Measurements from ENCODE around the gene RLIM. TPM values are rescaled to one million over a fixed set of nuclear protein-coding genes. Genes with fewer than 3 reads are reported as not detected.

The RLIM gene
- total RNA-seq, 1 experiment from 2014 or later: 36.4 TPM

GRCh38 chrX:74540635-74541249 is 73.7 kb downstream of the RLIM start (continued):
- TF ChIP-seq, protein P1, sequence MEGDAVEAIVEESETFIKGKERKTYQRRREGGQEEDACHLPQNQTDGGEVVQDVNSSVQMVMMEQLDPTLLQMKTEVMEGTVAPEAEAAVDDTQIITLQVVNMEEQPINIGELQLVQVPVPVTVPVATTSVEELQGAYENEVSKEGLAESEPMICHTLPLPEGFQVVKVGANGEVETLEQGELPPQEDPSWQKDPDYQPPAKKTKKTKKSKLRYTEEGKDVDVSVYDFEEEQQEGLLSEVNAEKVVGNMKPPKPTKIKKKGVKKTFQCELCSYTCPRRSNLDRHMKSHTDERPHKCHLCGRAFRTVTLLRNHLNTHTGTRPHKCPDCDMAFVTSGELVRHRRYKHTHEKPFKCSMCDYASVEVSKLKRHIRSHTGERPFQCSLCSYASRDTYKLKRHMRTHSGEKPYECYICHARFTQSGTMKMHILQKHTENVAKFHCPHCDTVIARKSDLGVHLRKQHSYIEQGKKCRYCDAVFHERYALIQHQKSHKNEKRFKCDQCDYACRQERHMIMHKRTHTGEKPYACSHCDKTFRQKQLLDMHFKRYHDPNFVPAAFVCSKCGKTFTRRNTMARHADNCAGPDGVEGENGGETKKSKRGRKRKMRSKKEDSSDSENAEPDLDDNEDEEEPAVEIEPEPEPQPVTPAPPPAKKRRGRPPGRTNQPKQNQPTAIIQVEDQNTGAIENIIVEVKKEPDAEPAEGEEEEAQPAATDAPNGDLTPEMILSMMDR (IDR thresholded peaks at IDR 0.05 in 2 of 3, conservative IDR thresholded peaks at IDR 0.05 in 1 of 3; ENCODE audit: borderline replicate concordance in 1 of 3, insufficient read depth in 1 of 3, low read depth in 2 of 3, low read length in 2 of 3): no peak
- TF ChIP-seq JUND (IDR thresholded peaks at IDR 0.05): no peak

DNA sequence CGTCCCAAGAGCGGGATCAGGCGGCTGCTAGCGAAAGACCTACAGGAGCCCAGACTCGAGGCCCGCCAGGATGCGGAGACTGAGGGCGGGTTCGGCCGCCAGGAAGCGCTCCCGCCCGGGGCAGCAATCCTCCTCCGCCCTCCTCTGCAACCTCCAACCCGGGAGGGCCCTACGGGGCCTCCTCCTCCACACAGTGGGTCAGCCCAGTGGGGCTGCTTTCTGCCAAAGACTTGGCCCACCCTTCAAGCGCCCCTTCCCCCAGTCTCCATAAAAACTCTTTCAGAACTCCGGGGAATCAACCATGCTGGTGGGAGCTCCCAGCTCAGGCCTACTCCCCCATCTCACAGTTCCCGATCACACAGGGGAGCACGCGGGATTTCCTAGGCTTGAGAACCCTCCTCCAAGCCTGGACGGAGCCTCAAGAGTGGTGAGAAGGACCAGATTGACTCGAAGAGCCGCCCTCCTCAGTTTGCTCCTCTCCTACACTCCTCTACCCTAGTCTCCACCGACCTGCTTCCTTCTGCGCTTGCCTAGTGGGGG is 77.5 kb downstream of the RLIM start:
- no TSS peak for BruUV-seq (replicated peaks)
- intact Hi-C loops (cut with micrococcal nuclease): no loop called here
- H3K27me3 ChIP-seq (ENCODE audit: insufficient read depth, low read length): no peaks in the 10 kb centered on the region
- no peak overlapping the region for H3K4me2 ChIP-seq (ENCODE audit: low read length)
- ChIA-PET CTCF (no interaction called here), RAD21 (ENCODE audit: low non-redundant PET in 1 of 2, low total read pairs in 2 of 2, uncharacterized antibody in 2 of 2, unreplicated experiment in 2 of 2) (no interaction called here), POLR2A (no interaction called here)
- H3K4me1 ChIP-seq (ENCODE audit: control insufficient read depth in 1 of 2, insufficient read depth in 2 of 2, low read length in 2 of 2): peaks cover 0 to 6% of the 10 kb centered on the region in 2 experiments; a peak in 1 of 4 replicates
- TF ChIP-seq SIN3A (IDR thresholded peaks at IDR 0.05; ENCODE audit: low read depth): no peak
- no peak for TF ChIP-seq CBX3 (IDR thresholded peaks at IDR 0.05; ENCODE audit: low read depth)
- H3K27ac ChIP-seq (ENCODE audit: low read depth, low read length): no peak overlapping the region
- no peak overlapping the region for H3K4me3 ChIP-seq (replicated peaks in 1 of 2; ENCODE audit: low read depth in 1 of 2, low read length in 2 of 2)
- no peaks in the 10 kb centered on the region for H3K9me3 ChIP-seq (ENCODE audit: control insufficient read depth in 1 of 2, insufficient read depth in 1 of 2, low read depth in 1 of 2, low read length in 2 of 2)
- H3K79me2 ChIP-seq (ENCODE audit: insufficient read depth, low read length): no peaks in the 10 kb centered on the region
- DNase-seq (ENCODE audit: low read depth, low spot score): no peak
- no peak for ATAC-seq
- no peaks in the 10 kb centered on the region for H3K36me3 ChIP-seq (ENCODE audit: control insufficient read depth in 1 of 2, insufficient read depth in 2 of 2, low read length in 2 of 2)
- H4K20me1 ChIP-seq (ENCODE audit: insufficient read depth): no peaks in the 10 kb centered on the region
- H3K9ac ChIP-seq (ENCODE audit: low read length): no peak overlapping the region
- H2AFZ ChIP-seq (ENCODE audit: low read depth, low read length, poor library complexity, severe bottlenecking): no peak overlapping the region
- H3K9me2 ChIP-seq (ENCODE audit: insufficient read depth): no peaks in the 10 kb centered on the region

Data from HCT116 (cell line).